Measurements from ENCODE around the gene CAMTA1. TPM values are rescaled to one million over a fixed set of nuclear protein-coding genes. Genes with fewer than 3 reads are reported as not detected.

CAMTA1 gene
- total RNA-seq, 2 experiments from 2014 or later: 43.9 to 73.3 TPM

- BruUV-seq (replicated peaks): no TSS peak
Measured at GRCh38 chr1:7623842-7624241, 838.6 kb downstream of the CAMTA1 start.

GRCh38 chr1:7624791-7625355, 839.6 kb downstream of the CAMTA1 start:
- intact Hi-C loops (cut with micrococcal nuclease; ENCODE audit: unreplicated experiment): no loop called here
- no peaks in the 10 kb centered on the region for H4K20me1 ChIP-seq (ENCODE audit: insufficient read depth, low read length)
- H2AFZ ChIP-seq (ENCODE audit: low read length): no peak overlapping the region
- DNase-seq (ENCODE audit: low spot score): no peak
- ChIA-PET POLR2A (no interaction called here), CTCF (ENCODE audit: unreplicated experiment) (no interaction called here)
- no peak overlapping the region for H3K27ac ChIP-seq (ENCODE audit: low read depth, low read length, poor library complexity, severe bottlenecking)
- H3K79me2 ChIP-seq (ENCODE audit: insufficient read depth, low read depth, low read length): no peaks in the 10 kb centered on the region
- H3K4me1 ChIP-seq (ENCODE audit: insufficient read depth, low read length, poor library complexity, severe bottlenecking): no peaks in the 10 kb centered on the region
- no TSS peak for BruUV-seq (replicated peaks)
- no peak overlapping the region for H3K4me2 ChIP-seq (ENCODE audit: low read length)
- no peaks in the 10 kb centered on the region for H3K36me3 ChIP-seq (ENCODE audit: insufficient read depth, low read length)
- no peaks in the 10 kb centered on the region for H3K9me2 ChIP-seq (ENCODE audit: insufficient read depth, low read length)
- no peak overlapping the region for H3K4me3 ChIP-seq (ENCODE audit: low read depth, low read length, poor library complexity, severe bottlenecking)
- H3K9me3 ChIP-seq (ENCODE audit: low read length): no peaks in the 10 kb centered on the region
- TF ChIP-seq EZH2phosphoT487 (IDR thresholded peaks at IDR 0.05; ENCODE audit: borderline replicate concordance, low read depth, low read length) (no peak), CTCF (conservative IDR thresholded peaks at IDR 0.05; ENCODE audit: low read length) (no peak)

More at GRCh38 chr1:7623842-7624241, 838.6 kb downstream of the CAMTA1 start:
- no peak for TF ChIP-seq CTCF (conservative IDR thresholded peaks at IDR 0.05; ENCODE audit: low read length)
- TF ChIP-seq EZH2phosphoT487 (IDR thresholded peaks at IDR 0.05; ENCODE audit: borderline replicate concordance, low read depth, low read length): no peak
- intact Hi-C loops (cut with micrococcal nuclease; ENCODE audit: unreplicated experiment): no loop called here
- Histone ChIP-seq H3K79me2 (ENCODE audit: insufficient read depth, low read depth, low read length) (no peaks in the 10 kb centered on the region), H3K4me2 (ENCODE audit: low read length) (no peak overlapping the region), H3K9me2 (ENCODE audit: insufficient read depth, low read length) (no peaks in the 10 kb centered on the region), H3K4me1 (ENCODE audit: insufficient read depth, low read length, poor library complexity, severe bottlenecking) (no peaks in the 10 kb centered on the region), H2AFZ (ENCODE audit: low read length) (no peak overlapping the region), H3K27ac (ENCODE audit: low read depth, low read length, poor library complexity, severe bottlenecking) (no peak overlapping the region), H3K36me3 (ENCODE audit: insufficient read depth, low read length) (no peaks in the 10 kb centered on the region), H4K20me1 (ENCODE audit: insufficient read depth, low read length) (no peaks in the 10 kb centered on the region), H3K4me3 (ENCODE audit: low read depth, low read length, poor library complexity, severe bottlenecking) (no peak overlapping the region), H3K9me3 (ENCODE audit: low read length) (no peaks in the 10 kb centered on the region)
- ChIA-PET CTCF (ENCODE audit: unreplicated experiment) (no interaction called here), POLR2A (no interaction called here)
- no peak for DNase-seq (ENCODE audit: low spot score)

- no peak for DNase-seq (ENCODE audit: low spot score)
- no peaks in the 10 kb centered on the region for H3K9me2 ChIP-seq (ENCODE audit: insufficient read depth, low read length)
- H3K4me3 ChIP-seq (ENCODE audit: low read depth, low read length, poor library complexity, severe bottlenecking): no peak overlapping the region
- ChIA-PET POLR2A (no interaction called here), CTCF (ENCODE audit: unreplicated experiment) (no interaction called here)
- H4K20me1 ChIP-seq (ENCODE audit: insufficient read depth, low read length): no peaks in the 10 kb centered on the region
- no peak overlapping the region for H3K27ac ChIP-seq (ENCODE audit: low read depth, low read length, poor library complexity, severe bottlenecking)
- H3K36me3 ChIP-seq (ENCODE audit: insufficient read depth, low read length): no peaks in the 10 kb centered on the region
- H3K79me2 ChIP-seq (ENCODE audit: insufficient read depth, low read depth, low read length): no peaks in the 10 kb centered on the region
- H3K9me3 ChIP-seq (ENCODE audit: low read length): no peaks in the 10 kb centered on the region
- TF ChIP-seq EZH2phosphoT487 (IDR thresholded peaks at IDR 0.05; ENCODE audit: borderline replicate concordance, low read depth, low read length) (no peak), CTCF (conservative IDR thresholded peaks at IDR 0.05; ENCODE audit: low read length) (no peak)
- no peak overlapping the region for H3K4me2 ChIP-seq (ENCODE audit: low read length)
- BruUV-seq (replicated peaks): no TSS peak
- no peaks in the 10 kb centered on the region for H3K4me1 ChIP-seq (ENCODE audit: insufficient read depth, low read length, poor library complexity, severe bottlenecking)
- intact Hi-C loops (cut with micrococcal nuclease; ENCODE audit: unreplicated experiment): no loop called here
- no peak overlapping the region for H2AFZ ChIP-seq (ENCODE audit: low read length)
Measured at GRCh38 chr1:7625401-7625800, 840.1 kb downstream of the CAMTA1 start.
